PC-9 (cell line): ENCODE results near the gene LIN54. TPM values are rescaled to one million over a fixed set of nuclear protein-coding genes. Genes with fewer than 3 reads are reported as not detected.
A peak's percentile ranks its signal among the peaks of the same experiment; 100 is the strongest.
"Not testable (repeated sequence)": the region's sequence is repeated elsewhere in the genome, so short reads cannot be mapped to it uniquely, and the experiment has no call there.

Experiments used
- BruUV-seq: library from RNA; stranded (reverse); fragments of 400-500 nt; replicated peaks from 2 replicates; lab custom pipeline; 2021; lab: Mats Ljungman, UMichigan
- CTCF ChIA-PET: fragments of 300-600 bp; sonication (Branson Sonifier 250); formaldehyde crosslinking; loops from one replicate; lab custom pipeline; 2022; ENCODE audit warnings: antibody characterized with exemption; lab: Charles Lee
- POLR2A ChIA-PET: fragments of 300-600 bp; sonication (Branson Sonifier 250); formaldehyde crosslinking; loops from one replicate; lab custom pipeline; 2022; ENCODE audit warnings: antibody characterized with exemption; ENCODE audit not compliant: unreplicated experiment; lab: Charles Lee
- DNase-seq, 2 experiments: peaks; one replicate each; pipeline versions ENCODE4 v3.0.0 to v3.0.0-alpha.2; 2015 to 2022; ENCODE audit warnings: mixed read lengths in 1 of 2
- H2AFZ ChIP-seq: fragments of 200-600 bp; sonication (generic); 2 replicates; pipeline ENCODE4 v1.8.1; 2017; ENCODE audit warnings: antibody characterized with exemption
- H3F3A ChIP-seq: fragments of 200-600 bp; sonication (generic); 2 replicates; pipeline ENCODE4 v1.8.1; 2017; ENCODE audit warnings: antibody characterized with exemption, mild to moderate bottlenecking, low read depth; ENCODE audit not compliant: insufficient read depth
- H3K27ac ChIP-seq: fragments of 200-600 bp; sonication (generic); 2 replicates; pipeline ENCODE4 v1.6.1; 2016; ENCODE audit warnings: mixed run types
- H3K27me3 ChIP-seq: fragments of 200-600 bp; sonication (generic); 2 replicates; pipeline ENCODE4 v1.6.1; 2016; ENCODE audit warnings: low read depth, mixed run types; ENCODE audit not compliant: insufficient read depth
- H3K36me3 ChIP-seq: fragments of 200-600 bp; sonication (generic); 2 replicates; pipeline ENCODE4 v1.6.1; 2016; ENCODE audit warnings: low read depth, mixed run types
- H3K4me1 ChIP-seq: fragments of 200-600 bp; sonication (generic); replicated peaks from 2 replicates; pipeline ENCODE4 v1.6.1; 2016; ENCODE audit warnings: mixed run types; ENCODE audit not compliant: insufficient read depth
- H3K4me2 ChIP-seq: fragments of 200-600 bp; sonication (generic); 2 replicates; pipeline ENCODE4 v1.6.1; 2017; ENCODE audit warnings: mixed run types
- H3K4me3 ChIP-seq: fragments of 200-600 bp; sonication (generic); 2 replicates; pipeline ENCODE4 v1.6.1; 2016; ENCODE audit warnings: mixed run types
- H3K79me2 ChIP-seq: fragments of 200-600 bp; sonication (generic); 2 replicates; pipeline ENCODE4 v1.6.1; 2017; ENCODE audit warnings: low read depth, mixed run types
- H3K9me2 ChIP-seq: fragments of 200-600 bp; sonication (generic); 2 replicates; pipeline ENCODE4 v1.8.1; 2017; ENCODE audit warnings: mild to moderate bottlenecking; ENCODE audit not compliant: insufficient read depth
- H3K9me3 ChIP-seq: fragments of 200-600 bp; sonication (generic); 2 replicates; pipeline ENCODE4 v1.8.1; 2016; ENCODE audit warnings: low read depth; ENCODE audit not compliant: insufficient read depth
- H4K20me1 ChIP-seq: fragments of 200-600 bp; sonication (generic); 2 replicates; pipeline ENCODE4 v1.8.1; 2017; ENCODE audit not compliant: insufficient read depth
- EZH2 ChIP-seq: fragments of 200-600 bp; sonication (generic); IDR thresholded peaks from 2 replicates; pipeline ENCODE4 v1.8.0; 2017; ENCODE audit warnings: antibody characterized with exemption, low read depth
- intact Hi-C: fragments of 100-400 bp; cut with micrococcal nuclease; formaldehyde crosslinking; loops from one replicate; pipeline ENCODE4 v1.10.0; 2022; ENCODE audit not compliant: unreplicated experiment
- total RNA-seq: library from RNA; stranded (reverse); gene quantifications from 2 replicates; pipeline ENCODE4 v1.2.3, GENCODE V29; 2021
- TF ChIP-seq, protein P1 (sequence below): fragments of 200-600 bp; sonication (generic); conservative IDR thresholded peaks from 2 replicates; pipeline ENCODE4 v1.6.1; 2017; ENCODE audit warnings: mixed run types, antibody characterized with exemption, mild to moderate bottlenecking, moderate library complexity

The LIN54 gene
- total RNA-seq, 1 experiment from 2014 or later: 13.1 TPM

DNA sequence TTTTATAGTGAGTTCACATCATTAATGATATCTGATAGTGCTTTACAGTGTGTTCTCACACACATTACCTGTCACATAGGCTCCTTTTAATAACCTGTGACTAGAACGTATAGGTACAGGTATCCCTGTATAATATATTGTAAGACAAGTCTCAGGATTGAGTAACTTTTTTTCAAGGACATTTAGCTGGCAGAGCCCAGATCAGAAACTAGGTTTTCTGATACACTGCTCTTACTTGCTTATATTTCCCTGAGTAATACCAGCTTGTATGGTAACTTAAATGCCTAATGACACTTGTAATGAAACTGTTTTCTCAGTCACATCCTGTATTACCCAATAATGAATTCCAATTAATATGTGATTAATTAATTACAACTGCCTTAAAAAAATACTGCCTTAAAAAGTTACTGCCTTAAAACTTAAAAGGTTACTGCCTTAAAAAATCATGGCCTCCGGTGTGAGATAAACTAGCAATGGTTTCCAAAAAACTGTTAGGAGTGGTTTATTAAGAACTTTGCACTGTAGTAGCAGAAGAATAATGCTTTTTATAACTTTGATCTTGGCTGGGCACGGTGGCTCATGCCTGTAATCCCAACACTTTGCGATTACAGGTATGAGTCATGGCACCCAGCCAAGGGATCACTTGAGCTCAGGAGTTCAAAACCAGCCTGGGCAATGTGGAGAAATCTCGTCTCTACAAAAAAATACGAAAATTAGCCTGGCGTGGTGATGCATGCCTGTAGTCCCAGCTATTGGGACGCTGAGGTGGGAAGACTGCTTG is 36.3 kb upstream of the LIN54 start:
- Histone ChIP-seq H3K9me2 (no peaks in the 10 kb centered on the region), H3K27me3 (no peaks in the 10 kb centered on the region), H3F3A (no peaks in the 10 kb centered on the region), H3K79me2 (no peaks in the 10 kb centered on the region), H3K27ac (no peak overlapping the region), H3K36me3 (no peaks in the 10 kb centered on the region), H2AFZ (no peak overlapping the region), H3K4me2 (no peak overlapping the region), H4K20me1 (no peaks in the 10 kb centered on the region), H3K9me3 (no peaks in the 10 kb centered on the region), H3K4me3 (no peak overlapping the region), H3K4me1 (no peaks in the 10 kb centered on the region)
- CTCF ChIA-PET: no interaction called here
- BruUV-seq: no TSS peak
- POLR2A ChIA-PET: interaction anchor here (0.7 kb wide), 2 partner anchors 422 to 577 kb away, joined by 3 to 9 read pairs; no protein-coding TSS in a partner anchor
- intact Hi-C loops: no loop called here
- TF ChIP-seq, protein P1, sequence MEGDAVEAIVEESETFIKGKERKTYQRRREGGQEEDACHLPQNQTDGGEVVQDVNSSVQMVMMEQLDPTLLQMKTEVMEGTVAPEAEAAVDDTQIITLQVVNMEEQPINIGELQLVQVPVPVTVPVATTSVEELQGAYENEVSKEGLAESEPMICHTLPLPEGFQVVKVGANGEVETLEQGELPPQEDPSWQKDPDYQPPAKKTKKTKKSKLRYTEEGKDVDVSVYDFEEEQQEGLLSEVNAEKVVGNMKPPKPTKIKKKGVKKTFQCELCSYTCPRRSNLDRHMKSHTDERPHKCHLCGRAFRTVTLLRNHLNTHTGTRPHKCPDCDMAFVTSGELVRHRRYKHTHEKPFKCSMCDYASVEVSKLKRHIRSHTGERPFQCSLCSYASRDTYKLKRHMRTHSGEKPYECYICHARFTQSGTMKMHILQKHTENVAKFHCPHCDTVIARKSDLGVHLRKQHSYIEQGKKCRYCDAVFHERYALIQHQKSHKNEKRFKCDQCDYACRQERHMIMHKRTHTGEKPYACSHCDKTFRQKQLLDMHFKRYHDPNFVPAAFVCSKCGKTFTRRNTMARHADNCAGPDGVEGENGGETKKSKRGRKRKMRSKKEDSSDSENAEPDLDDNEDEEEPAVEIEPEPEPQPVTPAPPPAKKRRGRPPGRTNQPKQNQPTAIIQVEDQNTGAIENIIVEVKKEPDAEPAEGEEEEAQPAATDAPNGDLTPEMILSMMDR: no peak
- TF ChIP-seq EZH2: no peak
- no peak for DNase-seq

DNA sequence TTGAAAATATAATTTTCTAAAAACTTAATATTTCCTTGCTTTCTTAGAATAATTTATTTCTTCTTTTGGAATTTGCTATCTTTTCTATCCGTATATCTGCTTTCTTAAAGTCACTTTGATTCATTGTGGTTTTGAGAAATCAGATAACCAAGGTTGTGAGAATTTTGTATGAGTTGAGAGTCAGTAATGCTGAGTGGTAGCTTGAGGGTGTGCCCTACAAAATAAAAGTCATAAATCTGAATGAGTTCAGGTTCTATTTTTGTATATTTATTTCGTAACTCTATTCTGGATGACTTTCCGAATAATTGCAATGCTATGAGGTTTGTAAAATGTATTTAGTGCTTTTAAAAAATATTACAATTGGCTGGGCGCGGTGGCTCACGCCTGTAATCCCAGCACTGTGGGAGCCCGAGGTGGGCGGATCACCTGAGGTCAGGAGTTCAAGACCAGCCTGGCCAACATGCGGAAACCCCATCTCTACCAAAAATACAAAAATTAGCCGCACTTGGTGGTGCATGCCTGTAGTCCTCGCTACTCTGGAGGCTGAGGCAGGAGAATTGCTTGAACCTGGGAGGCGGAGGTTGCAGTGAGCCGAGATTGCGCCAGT is 33.3 kb upstream of the LIN54 start:
- H3F3A ChIP-seq: no peaks in the 10 kb centered on the region
- no peak for TF ChIP-seq EZH2
- TF ChIP-seq, protein P1: no peak
- H2AFZ ChIP-seq: no peak overlapping the region
- no peaks in the 10 kb centered on the region for H3K9me3 ChIP-seq
- DNase-seq: peak in 1 of 2 experiments; percentile 48
- intact Hi-C loops: no loop called here
- no peaks in the 10 kb centered on the region for H3K9me2 ChIP-seq
- H3K27me3 ChIP-seq: no peaks in the 10 kb centered on the region
- H3K4me2 ChIP-seq: no peak overlapping the region
- BruUV-seq: no TSS peak
- H3K27ac ChIP-seq: no peak overlapping the region
- H3K36me3 ChIP-seq: no peaks in the 10 kb centered on the region
- H3K4me3 ChIP-seq: no peak overlapping the region
- ChIA-PET POLR2A (interaction anchor here (0.5 kb wide), 1 partner anchor 31 kb away, joined by 5 read pairs; no protein-coding TSS in a partner anchor), CTCF (no interaction called here)
- H3K4me1 ChIP-seq: no peaks in the 10 kb centered on the region
- H3K79me2 ChIP-seq: peaks cover 15% of the 10 kb centered on the region; the same call in 1 of the 2 replicates
- no peaks in the 10 kb centered on the region for H4K20me1 ChIP-seq

DNA sequence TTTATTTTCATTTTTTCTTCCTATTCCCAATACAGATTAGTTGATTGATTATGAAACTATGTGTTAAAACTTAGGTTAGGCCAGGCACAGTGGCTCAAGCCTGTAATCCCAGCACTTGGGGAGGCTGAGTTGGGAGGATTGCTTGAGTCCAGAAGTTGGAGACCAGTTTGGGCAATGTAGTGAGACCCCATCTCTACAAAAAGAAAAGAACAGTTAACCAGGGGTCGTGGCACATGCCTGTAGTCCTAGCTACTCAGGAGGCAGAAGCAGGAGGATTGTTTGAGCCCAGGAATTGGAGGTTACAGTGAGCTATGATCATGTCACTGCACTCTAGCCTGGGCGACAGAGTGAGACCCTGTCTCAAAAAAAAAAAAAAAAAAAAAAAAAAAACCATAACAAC is 32.5 kb upstream of the LIN54 start:
- H3K4me1 ChIP-seq, H3K4me3 ChIP-seq, H2AFZ ChIP-seq, H3K4me2 ChIP-seq, H3K9me2 ChIP-seq, H3K9me3 ChIP-seq, intact Hi-C loops, H3F3A ChIP-seq, DNase-seq, POLR2A ChIA-PET, CTCF ChIA-PET, H3K27me3 ChIP-seq, H3K27ac ChIP-seq, BruUV-seq, H4K20me1 ChIP-seq, H3K36me3 ChIP-seq: not testable (repeated sequence)
- peaks cover 22% of the 10 kb centered on the region for H3K79me2 ChIP-seq
